ENCODE measurements around the gene TPCN2. TPM values are rescaled to one million over a fixed set of nuclear protein-coding genes. Genes with fewer than 3 reads are reported as not detected.

Gene TPCN2
- total RNA-seq, 1 experiment from 2014 or later = 15.2 TPM

- H3K27ac ChIP-seq (ENCODE audit: low read depth, low read length) = no peak overlapping the region
- H3K4me2 ChIP-seq (ENCODE audit: low read length) = no peak overlapping the region
- ChIA-PET POLR2A (no interaction called here), RAD21 (ENCODE audit: low non-redundant PET in 1 of 2, low total read pairs in 2 of 2, uncharacterized antibody in 2 of 2, unreplicated experiment in 2 of 2) (interaction anchor here in 1 of 2 experiments (0.6 kb wide), 1 partner anchor 197 kb away, joined by 3 read pairs; no protein-coding TSS in a partner anchor), CTCF (no interaction called here)
- no peaks in the 10 kb centered on the region; a peak in 1 of 4 replicates for H3K9me3 ChIP-seq (ENCODE audit: control insufficient read depth in 1 of 2, insufficient read depth in 1 of 2, low read depth in 1 of 2, low read length in 2 of 2)
- H4K20me1 ChIP-seq (ENCODE audit: insufficient read depth) = no peaks in the 10 kb centered on the region
- peaks cover 5 to 9% of the 10 kb centered on the region in 2 experiments; a peak in 3 of 4 replicates for H3K4me1 ChIP-seq (ENCODE audit: control insufficient read depth in 1 of 2, insufficient read depth in 2 of 2, low read length in 2 of 2)
- no TSS peak for BruUV-seq (replicated peaks)
- H2AFZ ChIP-seq (ENCODE audit: low read depth, low read length, poor library complexity, severe bottlenecking) = no peak overlapping the region
- H3K79me2 ChIP-seq (ENCODE audit: insufficient read depth, low read length) = no peaks in the 10 kb centered on the region
- TF ChIP-seq CBX3 (IDR thresholded peaks at IDR 0.05; ENCODE audit: low read depth) = no peak
- no peak for TF ChIP-seq ZFX (IDR thresholded peaks at IDR 0.05)
- no peak for TF ChIP-seq SIN3A (IDR thresholded peaks at IDR 0.05; ENCODE audit: low read depth)
- TF ChIP-seq YY1 (IDR thresholded peaks at IDR 0.05; ENCODE audit: extremely low read depth, insufficient replicate concordance, low read depth, low read length) = no peak
- TF ChIP-seq JUND (IDR thresholded peaks at IDR 0.05) = no peak
- H3K9ac ChIP-seq (ENCODE audit: low read length) = no peak overlapping the region
- no peaks in the 10 kb centered on the region for H3K36me3 ChIP-seq (ENCODE audit: control insufficient read depth in 1 of 2, insufficient read depth in 2 of 2, low read length in 2 of 2)
- ATAC-seq (no peak), DNase-seq (ENCODE audit: low read depth, low spot score) (no peak)
- H3K9me2 ChIP-seq (ENCODE audit: insufficient read depth) = no peaks in the 10 kb centered on the region
- intact Hi-C loops (cut with micrococcal nuclease) = no loop called here
- H3K4me3 ChIP-seq (replicated peaks in 1 of 2; ENCODE audit: low read depth in 1 of 2, low read length in 2 of 2) = no peak overlapping the region
- H3K27me3 ChIP-seq (ENCODE audit: insufficient read depth, low read length) = no peaks in the 10 kb centered on the region
Measured at GRCh38 chr11:69111624-69112542, 63.2 kb downstream of the TPCN2 start.

DNA sequence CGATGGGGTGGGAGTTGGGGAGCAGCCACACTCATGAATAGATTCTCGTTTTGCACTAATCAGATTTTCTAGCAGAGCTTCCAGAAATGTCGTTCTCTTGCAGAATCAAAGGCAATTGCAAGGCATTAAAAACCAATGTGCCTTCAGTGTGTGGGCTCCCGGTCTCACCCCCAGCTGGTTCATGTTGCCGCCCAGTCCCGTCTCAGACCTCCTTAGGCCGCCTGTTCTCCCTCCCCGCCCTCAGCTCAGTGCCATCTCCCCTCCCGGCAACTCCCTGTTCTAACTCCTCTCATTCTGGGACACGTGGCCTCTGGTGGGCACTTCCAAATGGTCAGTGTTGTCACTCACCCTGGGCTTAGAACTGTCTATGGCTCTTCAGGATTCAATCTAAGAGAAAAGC lies 64.5 kb downstream of the TPCN2 start:
- peaks cover 5 to 9% of the 10 kb centered on the region in 2 experiments; a peak in 3 of 4 replicates for H3K4me1 ChIP-seq (ENCODE audit: control insufficient read depth in 1 of 2, insufficient read depth in 2 of 2, low read length in 2 of 2)
- RAD21 ChIA-PET (ENCODE audit: low non-redundant PET in 1 of 2, low total read pairs in 2 of 2, uncharacterized antibody in 2 of 2, unreplicated experiment in 2 of 2) = no interaction called here
- no peak overlapping the region for H3K4me2 ChIP-seq (ENCODE audit: low read length)
- CTCF ChIA-PET = interaction anchor here (1.0 to 1.1 kb wide), 2 partner anchors 18 to 180 kb away, joined by 3 read pairs; no protein-coding TSS in a partner anchor
- no peak overlapping the region for H3K27ac ChIP-seq (ENCODE audit: low read depth, low read length)
- ATAC-seq (no peak), DNase-seq (ENCODE audit: low read depth, low spot score) (no peak)
- intact Hi-C loops (cut with micrococcal nuclease) = no loop called here
- no peaks in the 10 kb centered on the region for H3K27me3 ChIP-seq (ENCODE audit: insufficient read depth, low read length)
- no peaks in the 10 kb centered on the region for H3K79me2 ChIP-seq (ENCODE audit: insufficient read depth, low read length)
- no TSS peak for BruUV-seq (replicated peaks)
- TF ChIP-seq EZH2phosphoT487 (IDR thresholded peaks at IDR 0.05; ENCODE audit: borderline replicate concordance) (no peak), ZNF274 (IDR thresholded peaks at IDR 0.05; ENCODE audit: low read depth, low read length) (no peak), MAX (IDR thresholded peaks at IDR 0.05) (no peak), FOSL1 (IDR thresholded peaks at IDR 0.05; ENCODE audit: low read depth) (no peak), SRF (IDR thresholded peaks at IDR 0.05; ENCODE audit: low read depth) (no peak)
- no peak overlapping the region for H3K4me3 ChIP-seq (replicated peaks in 1 of 2; ENCODE audit: low read depth in 1 of 2, low read length in 2 of 2)
- H3K9me3 ChIP-seq (ENCODE audit: control insufficient read depth in 1 of 2, insufficient read depth in 1 of 2, low read depth in 1 of 2, low read length in 2 of 2) = no peaks in the 10 kb centered on the region; a peak in 1 of 4 replicates
- H4K20me1 ChIP-seq (ENCODE audit: insufficient read depth) = no peaks in the 10 kb centered on the region
- no peaks in the 10 kb centered on the region for H3K9me2 ChIP-seq (ENCODE audit: insufficient read depth)
- H3K9ac ChIP-seq (ENCODE audit: low read length) = no peak overlapping the region
- H2AFZ ChIP-seq (ENCODE audit: low read depth, low read length, poor library complexity, severe bottlenecking) = no peak overlapping the region
- H3K36me3 ChIP-seq (ENCODE audit: control insufficient read depth in 1 of 2, insufficient read depth in 2 of 2, low read length in 2 of 2) = no peaks in the 10 kb centered on the region
- POLR2A ChIA-PET = no interaction called here
